SK-N-SH treated with all-trans-retinoic acid at 6 μM for 48 hours (cell line): ENCODE data around the gene PPP2R3B.

ENCODE experiments used
- ATAC-seq: fragments of 200-7000 bp; cut with Tn5 transposase; 3 replicates; pipeline ENCODE4 v1.9.1; 2020; ENCODE audit warnings: mild to moderate bottlenecking, moderate library complexity
- ARNTL ChIP-seq: fragments of 450-650 bp; formaldehyde crosslinking; IDR thresholded peaks from 2 replicates; pipeline ENCODE4 v1.5.0; 2020; ENCODE audit warnings: low read depth, mild to moderate bottlenecking, moderate library complexity, borderline replicate concordance
- CSDC2 ChIP-seq: fragments of 250-450 bp; sonication (Bioruptor Pico); IDR thresholded peaks from 2 replicates; pipeline ENCODE4 v1.5.0; 2020; ENCODE audit warnings: mild to moderate bottlenecking, moderate library complexity
- ESRRG ChIP-seq: fragments of 250-450 bp; sonication (Bioruptor Pico); IDR thresholded peaks from 2 replicates; pipeline ENCODE4 v1.6.1; 2021; ENCODE audit warnings: mild to moderate bottlenecking
- GLIS3 ChIP-seq: fragments of 250-450 bp; sonication (Bioruptor Pico); IDR thresholded peaks from 2 replicates; pipeline ENCODE4 v1.5.0; 2020; ENCODE audit warnings: mild to moderate bottlenecking, moderate library complexity
- OSR1 ChIP-seq: fragments of 250-450 bp; sonication (Bioruptor Pico); IDR thresholded peaks from 2 replicates; pipeline ENCODE4 v1.8.0; 2022; ENCODE audit warnings: moderate library complexity, mild to moderate bottlenecking, inconsistent platforms
- PPARA ChIP-seq: fragments of 250-450 bp; sonication (Bioruptor Pico); IDR thresholded peaks from 2 replicates; pipeline ENCODE4 v1.5.0; 2020; ENCODE audit warnings: mild to moderate bottlenecking, borderline replicate concordance
- RARB ChIP-seq: fragments of 250-450 bp; sonication (Bioruptor Pico); IDR thresholded peaks from 2 replicates; pipeline ENCODE4 v1.8.0; 2021; ENCODE audit warnings: mild to moderate bottlenecking, moderate library complexity
- SNAI2 ChIP-seq: fragments of 250-450 bp; sonication (Bioruptor Pico); IDR thresholded peaks from 2 replicates; pipeline ENCODE4 v1.5.0; 2020; ENCODE audit warnings: mild to moderate bottlenecking, moderate library complexity
- TCF4 ChIP-seq: fragments of 250-450 bp; sonication (Bioruptor Pico); IDR thresholded peaks from 2 replicates; pipeline ENCODE4 v1.8.0; 2021; ENCODE audit warnings: mild to moderate bottlenecking, moderate library complexity, borderline replicate concordance
- TOX ChIP-seq: fragments of 250-450 bp; sonication (Bioruptor Pico); IDR thresholded peaks from 2 replicates; pipeline ENCODE4 v1.8.0; 2021; ENCODE audit warnings: mild to moderate bottlenecking, moderate library complexity, borderline replicate concordance
- ZC3H10 ChIP-seq: fragments of 250-450 bp; sonication (Bioruptor Pico); IDR thresholded peaks from 2 replicates; pipeline ENCODE4 v1.5.1; 2021; ENCODE audit warnings: mild to moderate bottlenecking, moderate library complexity
- ZFP3 ChIP-seq: fragments of 250-450 bp; sonication (Bioruptor Pico); IDR thresholded peaks from 2 replicates; pipeline ENCODE4 v1.5.0; 2020; ENCODE audit warnings: mild to moderate bottlenecking, moderate library complexity
- ZFP30 ChIP-seq: fragments of 450-650 bp; formaldehyde crosslinking; IDR thresholded peaks from 2 replicates; pipeline ENCODE4 v1.5.0; 2022; ENCODE audit warnings: mild to moderate bottlenecking, moderate library complexity
- ZNF70 ChIP-seq: fragments of 450-650 bp; formaldehyde crosslinking; IDR thresholded peaks from 2 replicates; pipeline ENCODE4 v1.5.0; 2020; ENCODE audit warnings: mild to moderate bottlenecking, moderate library complexity
- ZNF8 ChIP-seq: fragments of 450-650 bp; formaldehyde crosslinking; IDR thresholded peaks from 2 replicates; pipeline ENCODE4 v1.5.0; 2020; ENCODE audit warnings: mild to moderate bottlenecking, moderate library complexity
- TF ChIP-seq, protein P1 (sequence below): fragments of 250-450 bp; sonication (Bioruptor Pico); IDR thresholded peaks from 2 replicates; pipeline ENCODE4 v1.8.0; 2020; ENCODE audit warnings: mild to moderate bottlenecking, moderate library complexity, borderline replicate concordance
- TF ChIP-seq, protein P2 (sequence below): fragments of 250-450 bp; sonication (Bioruptor Pico); IDR thresholded peaks from 2 replicates; pipeline ENCODE4 v1.5.1; 2021; ENCODE audit warnings: mild to moderate bottlenecking, moderate library complexity
- TF ChIP-seq, protein P3 (sequence below): fragments of 250-450 bp; sonication (Bioruptor Pico); IDR thresholded peaks from 2 replicates; pipeline ENCODE4 v1.5.0; 2020; ENCODE audit warnings: mild to moderate bottlenecking, moderate library complexity
- TF ChIP-seq, protein P4 (sequence below): fragments of 250-450 bp; sonication (Bioruptor Pico); IDR thresholded peaks from 2 replicates; pipeline ENCODE4 v1.8.0; 2021; ENCODE audit warnings: low read depth, mild to moderate bottlenecking, moderate library complexity, borderline replicate concordance
- TF ChIP-seq, protein P5 (sequence below): fragments of 250-450 bp; sonication (Bioruptor Pico); IDR thresholded peaks from 2 replicates; pipeline ENCODE4 v1.5.1; 2020; ENCODE audit warnings: low read depth, mild to moderate bottlenecking, moderate library complexity

PPP2R3B gene

DNA sequence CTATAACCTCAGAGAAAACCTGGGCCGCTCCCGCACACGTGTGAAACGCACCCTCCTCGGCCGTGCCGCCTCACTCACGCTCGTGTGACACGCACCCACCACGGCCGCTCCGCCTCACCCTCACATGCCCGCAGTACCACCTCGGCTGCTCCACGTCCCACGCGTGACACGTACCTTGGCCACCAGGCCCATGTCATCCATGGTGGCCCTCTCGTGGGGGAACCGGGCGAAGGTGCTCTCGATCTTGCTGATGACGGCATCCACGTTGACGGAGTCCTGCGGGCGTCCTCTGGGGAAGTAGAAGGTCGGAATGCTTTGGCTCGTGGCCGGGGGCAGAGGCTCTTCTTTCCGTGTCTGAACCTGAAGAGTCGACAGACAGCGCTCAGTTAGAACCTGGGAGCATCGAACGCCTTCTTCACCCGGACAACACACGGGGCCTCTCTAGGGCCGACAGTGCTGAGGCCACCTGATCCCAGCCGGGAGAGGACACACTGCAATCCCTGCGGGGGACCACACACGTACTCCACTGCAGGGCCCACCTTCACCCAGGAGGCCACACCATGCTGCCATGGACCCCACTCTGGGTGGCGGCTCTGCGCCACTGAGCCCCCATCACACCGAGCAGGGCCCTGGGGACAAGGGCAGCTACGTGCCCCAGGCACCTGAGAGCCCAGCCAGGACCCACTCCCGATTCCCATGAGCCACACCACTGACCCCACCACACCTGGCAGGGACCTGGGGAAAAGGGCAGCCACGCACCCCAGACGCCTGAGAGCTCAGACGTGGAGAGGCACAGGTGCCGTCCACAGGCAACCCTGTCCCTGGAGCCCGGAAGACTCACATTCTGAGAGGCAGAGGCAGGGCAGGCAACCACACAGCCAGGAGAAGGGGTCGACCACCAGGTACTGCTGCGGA, 25.2 kb downstream of the PPP2R3B start:
- no peak for ATAC-seq
- TF ChIP-seq ZFP3 (CRISPR knock-in tag) (no peak), RARB (CRISPR knock-in tag) (no peak), ZFP30 (CRISPR knock-in tag) (no peak), CSDC2 (no peak), ARNTL (no peak), GLIS3 (CRISPR knock-in tag) (no peak), ZNF70 (CRISPR knock-in tag) (no peak), ESRRG (CRISPR knock-in tag) (no peak), PPARA (CRISPR knock-in tag) (no peak), SNAI2 (CRISPR knock-in tag) (no peak), ZC3H10 (CRISPR knock-in tag) (no peak), TOX (CRISPR knock-in tag) (no peak), ZNF8 (CRISPR knock-in tag) (no peak)
- TF ChIP-seq, protein P1, sequence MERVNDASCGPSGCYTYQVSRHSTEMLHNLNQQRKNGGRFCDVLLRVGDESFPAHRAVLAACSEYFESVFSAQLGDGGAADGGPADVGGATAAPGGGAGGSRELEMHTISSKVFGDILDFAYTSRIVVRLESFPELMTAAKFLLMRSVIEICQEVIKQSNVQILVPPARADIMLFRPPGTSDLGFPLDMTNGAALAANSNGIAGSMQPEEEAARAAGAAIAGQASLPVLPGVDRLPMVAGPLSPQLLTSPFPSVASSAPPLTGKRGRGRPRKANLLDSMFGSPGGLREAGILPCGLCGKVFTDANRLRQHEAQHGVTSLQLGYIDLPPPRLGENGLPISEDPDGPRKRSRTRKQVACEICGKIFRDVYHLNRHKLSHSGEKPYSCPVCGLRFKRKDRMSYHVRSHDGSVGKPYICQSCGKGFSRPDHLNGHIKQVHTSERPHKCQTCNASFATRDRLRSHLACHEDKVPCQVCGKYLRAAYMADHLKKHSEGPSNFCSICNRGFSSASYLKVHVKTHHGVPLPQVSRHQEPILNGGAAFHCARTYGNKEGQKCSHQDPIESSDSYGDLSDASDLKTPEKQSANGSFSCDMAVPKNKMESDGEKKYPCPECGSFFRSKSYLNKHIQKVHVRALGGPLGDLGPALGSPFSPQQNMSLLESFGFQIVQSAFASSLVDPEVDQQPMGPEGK, result no peak
- TF ChIP-seq, protein P2, sequence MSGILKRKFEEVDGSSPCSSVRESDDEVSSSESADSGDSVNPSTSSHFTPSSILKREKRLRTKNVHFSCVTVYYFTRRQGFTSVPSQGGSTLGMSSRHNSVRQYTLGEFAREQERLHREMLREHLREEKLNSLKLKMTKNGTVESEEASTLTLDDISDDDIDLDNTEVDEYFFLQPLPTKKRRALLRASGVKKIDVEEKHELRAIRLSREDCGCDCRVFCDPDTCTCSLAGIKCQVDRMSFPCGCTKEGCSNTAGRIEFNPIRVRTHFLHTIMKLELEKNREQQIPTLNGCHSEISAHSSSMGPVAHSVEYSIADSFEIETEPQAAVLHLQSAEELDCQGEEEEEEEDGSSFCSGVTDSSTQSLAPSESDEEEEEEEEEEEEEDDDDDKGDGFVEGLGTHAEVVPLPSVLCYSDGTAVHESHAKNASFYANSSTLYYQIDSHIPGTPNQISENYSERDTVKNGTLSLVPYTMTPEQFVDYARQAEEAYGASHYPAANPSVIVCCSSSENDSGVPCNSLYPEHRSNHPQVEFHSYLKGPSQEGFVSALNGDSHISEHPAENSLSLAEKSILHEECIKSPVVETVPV (CRISPR knock-in tag), result no peak
- TF ChIP-seq, protein P3, sequence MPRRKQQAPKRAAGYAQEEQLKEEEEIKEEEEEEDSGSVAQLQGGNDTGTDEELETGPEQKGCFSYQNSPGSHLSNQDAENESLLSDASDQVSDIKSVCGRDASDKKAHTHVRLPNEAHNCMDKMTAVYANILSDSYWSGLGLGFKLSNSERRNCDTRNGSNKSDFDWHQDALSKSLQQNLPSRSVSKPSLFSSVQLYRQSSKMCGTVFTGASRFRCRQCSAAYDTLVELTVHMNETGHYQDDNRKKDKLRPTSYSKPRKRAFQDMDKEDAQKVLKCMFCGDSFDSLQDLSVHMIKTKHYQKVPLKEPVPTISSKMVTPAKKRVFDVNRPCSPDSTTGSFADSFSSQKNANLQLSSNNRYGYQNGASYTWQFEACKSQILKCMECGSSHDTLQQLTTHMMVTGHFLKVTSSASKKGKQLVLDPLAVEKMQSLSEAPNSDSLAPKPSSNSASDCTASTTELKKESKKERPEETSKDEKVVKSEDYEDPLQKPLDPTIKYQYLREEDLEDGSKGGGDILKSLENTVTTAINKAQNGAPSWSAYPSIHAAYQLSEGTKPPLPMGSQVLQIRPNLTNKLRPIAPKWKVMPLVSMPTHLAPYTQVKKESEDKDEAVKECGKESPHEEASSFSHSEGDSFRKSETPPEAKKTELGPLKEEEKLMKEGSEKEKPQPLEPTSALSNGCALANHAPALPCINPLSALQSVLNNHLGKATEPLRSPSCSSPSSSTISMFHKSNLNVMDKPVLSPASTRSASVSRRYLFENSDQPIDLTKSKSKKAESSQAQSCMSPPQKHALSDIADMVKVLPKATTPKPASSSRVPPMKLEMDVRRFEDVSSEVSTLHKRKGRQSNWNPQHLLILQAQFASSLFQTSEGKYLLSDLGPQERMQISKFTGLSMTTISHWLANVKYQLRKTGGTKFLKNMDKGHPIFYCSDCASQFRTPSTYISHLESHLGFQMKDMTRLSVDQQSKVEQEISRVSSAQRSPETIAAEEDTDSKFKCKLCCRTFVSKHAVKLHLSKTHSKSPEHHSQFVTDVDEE (CRISPR knock-in tag), result no peak
- TF ChIP-seq, protein P4, sequence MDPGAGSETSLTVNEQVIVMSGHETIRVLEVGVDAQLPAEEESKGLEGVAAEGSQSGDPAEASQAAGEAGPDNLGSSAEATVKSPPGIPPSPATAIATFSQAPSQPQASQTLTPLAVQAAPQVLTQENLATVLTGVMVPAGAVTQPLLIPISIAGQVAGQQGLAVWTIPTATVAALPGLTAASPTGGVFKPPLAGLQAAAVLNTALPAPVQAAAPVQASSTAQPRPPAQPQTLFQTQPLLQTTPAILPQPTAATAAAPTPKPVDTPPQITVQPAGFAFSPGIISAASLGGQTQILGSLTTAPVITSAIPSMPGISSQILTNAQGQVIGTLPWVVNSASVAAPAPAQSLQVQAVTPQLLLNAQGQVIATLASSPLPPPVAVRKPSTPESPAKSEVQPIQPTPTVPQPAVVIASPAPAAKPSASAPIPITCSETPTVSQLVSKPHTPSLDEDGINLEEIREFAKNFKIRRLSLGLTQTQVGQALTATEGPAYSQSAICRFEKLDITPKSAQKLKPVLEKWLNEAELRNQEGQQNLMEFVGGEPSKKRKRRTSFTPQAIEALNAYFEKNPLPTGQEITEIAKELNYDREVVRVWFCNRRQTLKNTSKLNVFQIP (CRISPR knock-in tag), result no peak

DNA sequence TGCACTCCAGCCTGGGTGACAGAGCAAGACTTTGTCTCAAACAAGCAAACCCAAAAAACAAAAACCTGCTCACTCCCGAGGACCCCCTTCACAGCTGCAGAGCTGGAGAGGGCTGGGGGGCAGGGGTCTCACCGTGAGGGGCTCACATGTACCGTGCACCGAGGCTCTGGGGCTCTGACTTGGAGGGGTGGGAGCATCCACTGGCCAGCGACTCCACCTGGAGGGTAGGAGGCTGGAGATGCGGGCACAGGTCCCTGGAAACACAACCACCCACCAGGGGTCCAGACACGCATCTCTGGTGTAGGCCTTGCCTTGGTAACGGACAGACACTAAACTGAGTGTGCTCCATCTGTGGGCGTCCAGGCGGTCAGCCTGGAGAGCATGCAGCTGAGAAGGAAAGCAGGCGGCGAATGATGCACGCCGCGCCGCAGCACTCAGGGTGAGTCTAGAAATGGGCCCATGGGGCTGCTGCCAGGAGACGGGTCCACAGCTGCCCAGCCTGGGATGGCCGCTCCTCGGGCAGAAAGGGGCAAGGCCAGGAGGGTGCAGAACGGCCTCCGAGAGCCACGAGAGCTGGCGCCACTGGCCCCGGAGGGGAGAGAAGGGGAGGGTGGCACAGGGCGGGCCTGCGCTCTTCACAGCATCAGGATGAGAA, 26.1 kb downstream of the PPP2R3B start:
- no peak for ATAC-seq
- TF ChIP-seq ZNF8 (CRISPR knock-in tag) (no peak), CSDC2 (no peak), TCF4 (no peak)

DNA sequence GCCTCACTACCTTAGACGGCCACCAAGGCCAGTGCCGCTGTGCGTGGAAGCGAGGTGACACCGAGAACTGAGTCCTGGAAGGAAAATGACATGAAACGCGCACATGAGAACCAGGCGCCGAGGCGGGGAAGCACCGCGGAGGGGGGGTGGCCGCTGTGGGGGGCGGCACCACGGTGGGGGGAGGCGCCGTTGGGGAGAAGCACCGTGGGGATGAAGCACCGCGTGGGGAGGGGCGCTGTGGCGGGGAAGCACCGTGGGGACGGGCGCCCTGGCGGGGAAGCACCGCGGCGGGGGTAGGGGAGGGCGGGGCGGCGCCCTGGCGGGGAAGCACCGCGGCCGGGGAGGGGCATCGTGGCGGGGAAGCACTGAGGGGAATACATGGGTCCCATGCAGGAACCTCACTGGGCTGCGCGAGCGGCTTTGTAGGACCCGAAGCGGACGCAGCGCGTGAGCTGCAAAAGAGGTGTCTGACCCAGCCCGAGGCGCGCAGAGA, 28.0 kb downstream of the PPP2R3B start:
- ATAC-seq, result no peak
- TF ChIP-seq OSR1 (CRISPR knock-in tag), result no peak
- no peak for TF ChIP-seq TOX (CRISPR knock-in tag)
- TF ChIP-seq SNAI2 (CRISPR knock-in tag), result no peak
- TF ChIP-seq CSDC2, result no peak
- TF ChIP-seq TCF4, result no peak
- TF ChIP-seq, protein P4 (CRISPR knock-in tag), result no peak
- TF ChIP-seq, protein P3 (CRISPR knock-in tag), result no peak
- TF ChIP-seq, protein P5, sequence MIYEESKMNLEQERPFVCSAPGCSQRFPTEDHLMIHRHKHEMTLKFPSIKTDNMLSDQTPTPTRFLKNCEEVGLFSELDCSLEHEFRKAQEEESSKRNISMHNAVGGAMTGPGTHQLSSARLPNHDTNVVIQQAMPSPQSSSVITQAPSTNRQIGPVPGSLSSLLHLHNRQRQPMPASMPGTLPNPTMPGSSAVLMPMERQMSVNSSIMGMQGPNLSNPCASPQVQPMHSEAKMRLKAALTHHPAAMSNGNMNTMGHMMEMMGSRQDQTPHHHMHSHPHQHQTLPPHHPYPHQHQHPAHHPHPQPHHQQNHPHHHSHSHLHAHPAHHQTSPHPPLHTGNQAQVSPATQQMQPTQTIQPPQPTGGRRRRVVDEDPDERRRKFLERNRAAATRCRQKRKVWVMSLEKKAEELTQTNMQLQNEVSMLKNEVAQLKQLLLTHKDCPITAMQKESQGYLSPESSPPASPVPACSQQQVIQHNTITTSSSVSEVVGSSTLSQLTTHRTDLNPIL (CRISPR knock-in tag), result no peak
- TF ChIP-seq, protein P2 (CRISPR knock-in tag), result no peak
- TF ChIP-seq ZNF8 (CRISPR knock-in tag), result no peak
